ENCODE measurements around the gene AP2A1.

Gene AP2A1

GRCh38 chr19:49823472-49823871, 56.7 kb downstream of the AP2A1 start:
- in situ Hi-C loops (cut with HindIII; ENCODE audit: low sequenced_read_pairs), result no loop called here
- H3K4me3 ChIP-seq (ENCODE audit: low read depth, low read length), result no peak overlapping the region
- no peak for TF ChIP-seq CTCF (IDR thresholded peaks at IDR 0.05; ENCODE audit: low read depth, low read length)
- DNase-seq (ENCODE audit: low read depth, low spot score), result no peak

GRCh38 chr19:49824662-49825061, 57.9 kb downstream of the AP2A1 start:
- no peak for DNase-seq (ENCODE audit: low read depth, low spot score)
- no peak for TF ChIP-seq CTCF (IDR thresholded peaks at IDR 0.05; ENCODE audit: low read depth, low read length)
- H3K4me3 ChIP-seq (ENCODE audit: low read depth, low read length), result no peak overlapping the region
- in situ Hi-C loops (cut with HindIII; ENCODE audit: low sequenced_read_pairs), result no loop called here

- no peak for TF ChIP-seq CTCF (IDR thresholded peaks at IDR 0.05; ENCODE audit: low read depth, low read length)
- H3K4me3 ChIP-seq (ENCODE audit: low read depth, low read length), result no peak overlapping the region
- no peak for DNase-seq (ENCODE audit: low read depth, low spot score)
- in situ Hi-C loops (cut with HindIII; ENCODE audit: low sequenced_read_pairs), result no loop called here
These were observed 60.2 kb downstream of the AP2A1 start for GRCh38 chr19:49827034-49827433.

GRCh38 chr19:49829200-49829599, 62.4 kb downstream of the AP2A1 start:
- H3K4me3 ChIP-seq (ENCODE audit: low read depth, low read length), result no peak overlapping the region
- TF ChIP-seq CTCF (IDR thresholded peaks at IDR 0.05; ENCODE audit: low read depth, low read length), result no peak
- in situ Hi-C loops (cut with HindIII; ENCODE audit: low sequenced_read_pairs), result no loop called here
- no peak for DNase-seq (ENCODE audit: low read depth, low spot score)

- DNase-seq (ENCODE audit: low read depth, low spot score), result no peak
- in situ Hi-C loops (cut with HindIII; ENCODE audit: low sequenced_read_pairs), result no loop called here
- no peak overlapping the region for H3K4me3 ChIP-seq (ENCODE audit: low read depth, low read length)
- TF ChIP-seq CTCF (IDR thresholded peaks at IDR 0.05; ENCODE audit: low read depth, low read length), result no peak
These were observed 62.9 kb downstream of the AP2A1 start for GRCh38 chr19:49829721-49830120.

- H3K4me3 ChIP-seq (ENCODE audit: low read depth, low read length), result no peak overlapping the region
- in situ Hi-C loops (cut with HindIII; ENCODE audit: low sequenced_read_pairs), result no loop called here
- TF ChIP-seq CTCF (IDR thresholded peaks at IDR 0.05; ENCODE audit: low read depth, low read length), result no peak
- no peak for DNase-seq (ENCODE audit: low read depth, low spot score)
These were observed 64.0 kb downstream of the AP2A1 start for GRCh38 chr19:49830766-49831165.

- no peak for TF ChIP-seq CTCF (IDR thresholded peaks at IDR 0.05; ENCODE audit: low read depth, low read length)
- in situ Hi-C loops (cut with HindIII; ENCODE audit: low sequenced_read_pairs), result no loop called here
- no peak overlapping the region for H3K4me3 ChIP-seq (ENCODE audit: low read depth, low read length)
- DNase-seq (ENCODE audit: low read depth, low spot score), result no peak
These were observed 64.8 kb downstream of the AP2A1 start for GRCh38 chr19:49831592-49831991.

Data from astrocyte of the spinal cord (primary cell).